ENCODE data around the gene UBA3. TPM values are rescaled to one million over a fixed set of nuclear protein-coding genes. Genes with fewer than 3 reads are reported as not detected.

Gene UBA3
- total RNA-seq, 2 donors from 2014 or later: 36.1 to 69.4 TPM

GRCh38 chr3:69090021-69090420, 9.9 kb upstream of the UBA3 start:
- Histone ChIP-seq H3K9me3 (no peaks in the 10 kb centered on the region), H3K4me1 (ENCODE audit: control insufficient read depth in 1 of 2, low read depth in 2 of 2) (peaks cover 81 to 83% of the 10 kb centered on the region in 2 donors), H3K36me3 (no peaks in the 10 kb centered on the region), H3K27ac (peak overlapping the region; percentile 59 to 96), H3K27me3 (replicated peaks; ENCODE audit: insufficient read depth) (no peaks in the 10 kb centered on the region), H3K4me3 (peak overlapping the region; percentile 96)
- no peak for TF ChIP-seq CTCF (IDR thresholded peaks at IDR 0.05)
- DNase-seq (ENCODE audit: low spot score): no peak
- no peak for ATAC-seq (ENCODE audit: insufficient number of reproducible peaks, low FRiP score, low read depth)

- ATAC-seq (ENCODE audit: insufficient number of reproducible peaks, low FRiP score, low read depth) (no peak), DNase-seq (ENCODE audit: low spot score) (no peak)
- Histone ChIP-seq H3K4me1 (ENCODE audit: control insufficient read depth in 1 of 2, low read depth in 2 of 2) (peaks cover 68 to 76% of the 10 kb centered on the region in 2 donors), H3K27ac (peak overlapping the region; percentile 96 to 97), H3K36me3 (no peaks in the 10 kb centered on the region), H3K9me3 (no peaks in the 10 kb centered on the region), H3K4me3 (peak overlapping the region; percentile 96), H3K27me3 (replicated peaks; ENCODE audit: insufficient read depth) (no peaks in the 10 kb centered on the region)
- TF ChIP-seq CTCF (IDR thresholded peaks at IDR 0.05): no peak
These were observed 7.9 kb upstream of the UBA3 start for GRCh38 chr3:69088063-69088462.

GRCh38 chr3:69087030-69087791, 7.0 kb upstream of the UBA3 start:
- no peaks in the 10 kb centered on the region for H3K9me3 ChIP-seq
- peak overlapping the region; percentile 96 to 97 for H3K27ac ChIP-seq
- H3K36me3 ChIP-seq: no peaks in the 10 kb centered on the region
- ATAC-seq (ENCODE audit: insufficient number of reproducible peaks, low FRiP score, low read depth) (no peak), DNase-seq (ENCODE audit: low spot score) (no peak)
- peaks cover 64 to 76% of the 10 kb centered on the region in 2 donors for H3K4me1 ChIP-seq (ENCODE audit: control insufficient read depth in 1 of 2, low read depth in 2 of 2)
- H3K27me3 ChIP-seq (replicated peaks; ENCODE audit: insufficient read depth): no peaks in the 10 kb centered on the region
- H3K4me3 ChIP-seq: peak overlapping the region; percentile 96
- TF ChIP-seq CTCF (IDR thresholded peaks at IDR 0.05): no peak

- H3K4me1 ChIP-seq (ENCODE audit: control insufficient read depth in 1 of 2, low read depth in 2 of 2): peaks cover 53 to 70% of the 10 kb centered on the region in 2 donors
These were observed 5.9 kb upstream of the UBA3 start for GRCh38 chr3:69085833-69086722.

More at GRCh38 chr3:69085833-69086722, 5.9 kb upstream of the UBA3 start:
- H3K4me3 ChIP-seq: peak overlapping the region; percentile 96
- H3K36me3 ChIP-seq: no peaks in the 10 kb centered on the region
- no peaks in the 10 kb centered on the region for H3K9me3 ChIP-seq
- no peak for TF ChIP-seq CTCF (IDR thresholded peaks at IDR 0.05)
- no peaks in the 10 kb centered on the region for H3K27me3 ChIP-seq (replicated peaks; ENCODE audit: insufficient read depth)
- DNase-seq (ENCODE audit: low spot score) (peak; percentile 88), ATAC-seq (ENCODE audit: insufficient number of reproducible peaks, low FRiP score, low read depth) (peak; percentile 78)
- H3K27ac ChIP-seq: peak overlapping the region; percentile 96 to 97
